ENCODE results near the gene IQSEC1. TPM values are rescaled to one million over a fixed set of nuclear protein-coding genes. Genes with fewer than 3 reads are reported as not detected.

Gene IQSEC1
- polyA plus RNA-seq, 3 donors = 25.1 to 30.4 (median 28.2) TPM

DNA sequence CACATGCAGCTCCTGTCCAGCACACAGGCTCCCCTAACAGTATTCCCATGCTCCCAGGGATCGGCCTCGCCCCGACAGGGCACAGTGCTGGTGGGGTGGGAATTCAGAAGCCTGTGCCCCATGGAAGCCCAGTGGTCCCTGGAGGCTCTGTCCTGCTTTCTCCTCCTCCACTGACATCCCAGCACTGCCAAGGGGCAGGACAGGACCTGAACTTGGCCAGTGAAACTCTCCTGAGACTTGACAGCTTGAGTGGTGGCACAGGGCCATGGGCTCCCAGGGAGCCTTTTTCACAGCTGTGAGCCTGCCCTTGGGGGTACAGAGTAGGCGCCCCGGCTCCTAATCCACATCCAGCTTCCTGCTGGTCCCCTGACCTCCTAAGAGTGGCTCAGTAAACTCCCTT, 38.4 kb downstream of the IQSEC1 start:
- DNase-seq (ENCODE audit: low read depth in 3 of 3, low spot score in 2 of 3) = no peak

DNA sequence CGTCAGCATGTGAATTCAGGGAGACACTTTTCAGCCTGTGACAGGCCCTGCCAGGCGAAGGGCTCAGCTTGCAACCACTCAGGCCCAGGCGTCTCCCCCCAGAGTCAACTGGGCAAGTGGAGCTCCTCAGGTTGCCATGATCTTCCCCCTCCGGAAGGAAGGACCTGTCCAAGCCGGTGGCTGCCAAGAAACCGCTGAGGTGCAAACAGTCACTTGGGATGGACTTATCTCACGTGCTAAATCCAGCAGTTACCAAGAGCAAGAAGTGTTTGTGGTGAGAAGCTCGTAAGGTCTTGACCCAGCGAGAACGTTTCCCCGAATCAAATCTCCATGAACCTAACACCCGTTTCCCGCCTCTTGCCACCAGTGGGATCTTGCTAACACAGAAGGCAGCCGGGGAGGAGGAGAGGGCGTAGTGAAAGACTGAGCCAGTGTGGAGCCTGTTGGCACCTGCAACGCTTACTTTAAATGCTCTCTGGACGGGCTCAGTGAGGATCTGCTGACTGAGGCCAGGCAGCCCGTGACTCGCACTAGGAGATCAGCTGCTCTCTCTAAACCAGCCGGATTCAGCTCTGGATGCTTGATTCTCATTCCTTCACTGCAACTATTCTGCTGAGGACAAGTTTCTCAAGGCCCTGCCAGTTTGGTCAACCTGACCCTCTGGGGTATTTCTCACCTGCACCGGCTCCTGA, 39.0 kb downstream of the IQSEC1 start:
- no peak for DNase-seq (ENCODE audit: low read depth in 3 of 3, low spot score in 2 of 3)

DNA sequence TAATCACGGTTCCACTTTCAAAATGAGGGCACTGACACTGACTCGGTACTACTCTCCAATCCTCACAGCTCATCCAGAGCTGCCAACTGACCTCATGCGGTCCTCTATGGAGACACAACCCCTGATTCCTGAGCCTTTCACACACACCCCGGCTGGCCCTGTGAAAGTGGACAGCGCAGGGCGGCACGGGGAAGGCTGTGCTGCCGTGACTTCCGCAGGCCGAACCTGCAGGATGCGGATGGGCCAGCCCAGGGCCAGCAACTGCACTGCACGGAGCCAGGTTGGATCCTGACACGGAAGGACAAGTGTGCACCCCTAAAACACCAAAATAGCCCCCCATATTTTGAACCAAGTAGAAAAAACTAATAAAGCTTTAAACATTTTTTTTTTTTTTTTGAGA, 41.0 kb downstream of the IQSEC1 start:
- no peak for DNase-seq (ENCODE audit: low read depth in 3 of 3, low spot score in 2 of 3)

DNA sequence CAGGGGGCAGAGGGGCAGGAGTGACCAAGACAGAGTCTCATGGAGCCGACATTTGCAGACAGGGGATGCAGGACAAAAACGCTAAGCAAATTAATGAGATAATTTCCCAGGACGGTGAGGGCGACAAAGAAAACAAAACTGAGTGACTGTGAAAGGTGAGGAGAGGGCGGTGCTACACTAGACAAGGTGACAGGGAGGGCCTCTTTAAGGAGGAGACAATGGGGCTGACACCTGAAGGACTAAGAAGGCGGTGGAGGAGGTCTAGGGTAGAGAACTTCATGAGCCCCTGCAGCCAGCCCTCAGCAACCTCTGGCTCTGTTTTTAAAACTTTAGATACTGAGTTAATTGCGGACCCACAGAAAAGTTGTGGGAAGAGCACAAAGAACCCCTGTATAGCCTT, 41.6 kb downstream of the IQSEC1 start:
- no peak for DNase-seq (ENCODE audit: low read depth in 3 of 3, low spot score in 2 of 3)

DNA sequence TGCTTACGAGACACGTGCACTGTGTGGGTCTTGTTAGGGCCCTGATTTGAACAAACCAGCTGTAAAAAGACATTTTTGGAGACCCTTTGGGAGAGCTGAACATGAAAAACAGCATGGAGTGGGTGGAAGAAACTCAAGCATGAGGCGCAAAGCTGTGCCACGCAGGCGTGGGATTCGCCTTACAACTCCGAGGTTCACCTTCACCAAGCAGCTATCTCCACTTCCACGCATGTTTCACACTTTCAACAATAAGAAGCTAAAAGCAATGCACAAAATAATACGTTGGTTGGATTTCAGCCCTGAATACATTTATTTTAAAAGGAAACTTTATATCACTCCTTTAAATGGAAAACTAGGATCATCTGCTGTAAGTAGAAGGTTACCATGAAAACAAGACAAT, 42.5 kb downstream of the IQSEC1 start:
- DNase-seq (ENCODE audit: low read depth in 3 of 3, low spot score in 2 of 3) = no peak

DNA sequence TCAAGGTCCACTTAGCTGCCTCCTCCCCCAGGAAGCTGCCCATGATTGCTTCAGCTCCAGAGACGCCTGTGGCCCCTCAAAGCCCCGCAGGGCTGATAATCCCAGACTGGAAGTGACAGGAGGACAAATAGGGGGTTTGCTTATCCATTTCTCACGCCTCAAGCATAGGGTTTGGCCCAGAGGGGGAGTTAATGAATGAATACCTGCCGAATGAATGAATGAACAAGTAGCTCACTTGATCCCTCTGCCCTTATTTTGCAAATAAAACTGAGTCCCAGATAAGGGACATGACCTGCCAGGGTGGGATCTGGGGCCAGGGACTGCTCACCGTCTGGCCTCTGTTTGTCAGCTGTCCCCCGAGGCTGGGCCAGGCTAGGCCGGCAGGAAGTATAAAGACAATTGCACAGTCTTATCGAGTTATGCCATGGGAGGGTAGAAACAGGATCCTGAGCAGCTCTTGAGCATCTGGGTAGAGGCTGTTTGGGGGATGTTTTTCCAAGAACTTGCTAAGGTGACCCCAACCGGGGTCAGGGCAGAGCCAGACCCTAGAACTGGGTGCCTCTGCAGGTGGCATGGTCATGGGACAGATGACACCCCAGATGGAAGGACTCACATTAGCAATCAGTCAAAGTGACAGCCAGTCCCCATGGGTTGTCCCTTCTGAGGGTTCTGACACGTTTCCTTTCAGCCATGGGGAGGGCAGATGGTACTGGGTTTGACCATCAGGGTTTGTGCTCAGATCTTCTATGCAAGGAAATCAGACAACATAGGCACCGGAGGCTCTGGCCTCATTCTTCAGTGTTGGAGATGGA, 45.0 kb downstream of the IQSEC1 start:
- no peak for DNase-seq (ENCODE audit: low read depth in 3 of 3, low spot score in 2 of 3)

DNA sequence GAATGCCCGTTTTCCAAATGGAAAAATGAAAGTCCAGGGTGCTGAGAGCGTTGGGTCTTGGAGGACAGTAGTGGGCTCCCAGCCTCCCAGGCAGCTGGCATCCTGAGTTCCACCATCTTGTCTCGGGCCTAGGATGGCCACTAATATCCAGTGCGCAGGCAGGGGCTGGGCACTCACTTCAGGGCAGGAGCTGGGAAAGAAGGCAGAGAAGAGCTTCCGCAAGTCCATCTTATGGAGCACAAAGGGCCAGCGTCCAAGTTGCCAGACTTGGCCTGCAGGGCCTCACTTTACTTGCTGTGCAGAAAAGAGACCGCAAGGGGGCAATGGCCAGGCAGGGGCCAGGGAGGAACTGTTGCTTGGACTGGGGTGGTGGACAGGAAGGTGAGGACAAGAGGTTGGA, 46.1 kb downstream of the IQSEC1 start:
- no peak for DNase-seq (ENCODE audit: low read depth in 3 of 3, low spot score in 2 of 3)

DNA sequence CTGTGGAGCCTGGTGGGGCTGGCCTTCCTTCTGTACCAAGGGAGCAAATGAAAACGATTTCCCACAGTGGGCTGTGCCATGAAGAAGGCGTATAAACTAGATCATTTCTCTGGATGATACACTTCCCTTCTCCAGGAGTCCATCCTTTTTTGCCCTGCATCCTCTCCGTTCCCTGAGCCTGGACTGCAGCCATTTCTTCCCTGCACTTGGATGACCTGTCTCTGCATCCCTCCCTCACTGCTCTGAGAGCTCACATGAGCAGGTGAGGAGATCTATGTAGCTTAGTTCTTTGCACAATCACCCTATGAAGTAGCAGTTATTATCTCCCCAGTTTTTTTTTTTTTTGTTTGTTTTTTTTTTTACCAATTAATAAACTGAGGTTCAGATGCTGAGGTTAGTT, 46.7 kb downstream of the IQSEC1 start:
- DNase-seq (ENCODE audit: low read depth in 3 of 3, low spot score in 2 of 3) = no peak

DNA sequence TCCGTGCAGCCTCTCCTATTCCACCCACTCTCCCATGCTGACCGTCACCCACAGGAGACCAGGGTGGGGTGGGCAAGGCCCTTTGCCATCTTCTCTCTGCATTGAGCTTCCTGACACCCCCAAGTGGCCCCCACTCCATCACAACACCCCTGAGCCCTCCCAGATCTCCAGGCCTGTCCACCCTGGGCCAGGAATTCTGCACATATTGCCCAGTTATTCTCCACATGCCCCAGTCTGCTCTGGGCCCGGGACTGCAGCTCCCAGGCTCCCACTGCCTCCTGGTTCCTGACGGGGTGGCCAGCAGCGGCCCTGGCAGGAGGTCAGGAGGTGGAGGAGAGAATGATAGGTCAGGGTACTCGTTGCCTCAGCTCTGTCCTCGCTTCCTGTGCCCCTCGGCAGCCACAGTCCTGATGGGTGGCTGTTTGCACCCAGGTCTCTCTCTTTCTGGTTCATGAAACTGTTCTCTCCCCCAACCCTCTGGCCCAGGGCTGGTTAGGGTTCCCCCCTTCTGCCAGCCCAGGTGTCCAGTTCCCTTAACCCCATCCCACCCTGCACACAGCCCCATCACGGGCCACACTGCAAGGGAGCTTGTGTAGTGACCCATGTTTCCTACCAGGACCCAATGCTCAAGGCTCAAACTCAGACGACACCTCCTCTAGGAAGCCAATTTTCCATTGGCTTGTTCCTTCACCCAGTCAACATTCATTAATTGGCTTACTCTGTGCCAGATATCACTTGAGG, 47.3 kb downstream of the IQSEC1 start:
- no peak for DNase-seq (ENCODE audit: low read depth in 3 of 3, low spot score in 2 of 3)

DNA sequence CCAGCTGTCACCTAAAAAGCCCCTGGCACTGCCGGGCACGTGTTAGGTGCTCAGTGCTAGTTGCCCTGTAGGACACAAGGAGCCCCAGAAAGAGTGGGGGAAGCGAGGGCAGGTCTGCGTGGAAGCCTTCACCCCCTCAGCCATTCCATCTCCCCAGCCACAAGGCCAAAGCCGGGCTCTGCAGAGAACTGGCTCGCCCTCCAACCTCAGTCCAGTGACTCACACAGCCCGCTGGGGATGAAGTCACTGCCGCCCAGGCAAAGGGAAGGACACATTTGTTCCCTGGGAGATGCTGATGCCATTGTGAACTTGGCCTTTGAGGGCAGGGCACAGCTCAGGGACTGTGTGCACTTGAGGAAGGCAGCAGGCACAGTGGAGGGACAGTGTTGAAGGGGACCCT, 48.1 kb downstream of the IQSEC1 start:
- DNase-seq (ENCODE audit: low read depth in 3 of 3, low spot score in 2 of 3) = no peak

DNA sequence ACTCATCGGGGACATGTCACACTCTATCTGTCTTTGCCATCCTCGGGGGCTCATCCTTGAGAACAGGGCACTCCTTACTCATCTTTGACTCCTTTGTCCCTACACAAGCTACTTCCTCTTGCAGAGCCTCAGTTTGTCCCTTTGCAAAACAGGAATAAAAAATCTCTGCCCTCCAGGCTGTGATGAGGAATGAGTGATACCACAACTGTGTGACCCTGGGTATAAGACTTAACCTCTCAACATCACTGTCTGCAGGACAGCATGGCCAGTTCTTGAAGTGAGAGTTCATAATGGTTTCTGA, 48.5 kb downstream of the IQSEC1 start:
- no peak for DNase-seq (ENCODE audit: low read depth in 3 of 3, low spot score in 2 of 3)

DNA sequence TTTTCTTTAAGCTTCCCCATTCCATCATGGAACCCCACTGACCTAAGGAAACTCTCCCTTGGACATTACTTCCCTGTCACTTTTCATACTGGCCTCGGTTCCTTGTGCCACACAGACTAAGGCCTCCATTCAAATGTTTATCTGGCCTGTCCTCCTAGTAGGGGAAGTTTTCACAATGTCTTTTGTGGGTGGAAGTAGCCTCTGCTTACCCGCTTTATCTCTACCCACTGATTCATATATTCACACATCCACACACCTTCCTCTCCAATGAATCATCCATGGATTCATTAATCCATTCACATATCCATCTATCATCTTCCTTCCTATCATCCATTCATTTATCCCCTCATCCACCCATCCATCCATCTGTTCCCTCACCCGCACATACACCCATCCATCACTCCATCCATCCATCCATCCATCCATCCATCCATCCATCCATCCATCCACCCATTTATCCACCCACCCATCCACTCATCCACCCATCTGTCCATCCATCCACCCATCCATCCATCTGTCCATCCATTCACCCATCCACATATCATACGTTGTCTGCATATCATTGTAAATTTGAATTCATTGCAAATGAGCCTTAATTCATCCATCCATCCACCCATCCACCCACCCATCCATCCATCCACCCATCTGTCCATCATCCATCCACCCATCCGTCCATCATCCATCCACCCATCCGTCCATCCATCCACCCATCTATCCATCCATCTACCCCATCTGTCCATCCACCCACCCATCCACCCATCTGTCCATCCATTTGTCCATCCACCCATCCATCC, 49.1 kb downstream of the IQSEC1 start:
- DNase-seq (ENCODE audit: low read depth in 3 of 3, low spot score in 2 of 3) = no peak

DNA sequence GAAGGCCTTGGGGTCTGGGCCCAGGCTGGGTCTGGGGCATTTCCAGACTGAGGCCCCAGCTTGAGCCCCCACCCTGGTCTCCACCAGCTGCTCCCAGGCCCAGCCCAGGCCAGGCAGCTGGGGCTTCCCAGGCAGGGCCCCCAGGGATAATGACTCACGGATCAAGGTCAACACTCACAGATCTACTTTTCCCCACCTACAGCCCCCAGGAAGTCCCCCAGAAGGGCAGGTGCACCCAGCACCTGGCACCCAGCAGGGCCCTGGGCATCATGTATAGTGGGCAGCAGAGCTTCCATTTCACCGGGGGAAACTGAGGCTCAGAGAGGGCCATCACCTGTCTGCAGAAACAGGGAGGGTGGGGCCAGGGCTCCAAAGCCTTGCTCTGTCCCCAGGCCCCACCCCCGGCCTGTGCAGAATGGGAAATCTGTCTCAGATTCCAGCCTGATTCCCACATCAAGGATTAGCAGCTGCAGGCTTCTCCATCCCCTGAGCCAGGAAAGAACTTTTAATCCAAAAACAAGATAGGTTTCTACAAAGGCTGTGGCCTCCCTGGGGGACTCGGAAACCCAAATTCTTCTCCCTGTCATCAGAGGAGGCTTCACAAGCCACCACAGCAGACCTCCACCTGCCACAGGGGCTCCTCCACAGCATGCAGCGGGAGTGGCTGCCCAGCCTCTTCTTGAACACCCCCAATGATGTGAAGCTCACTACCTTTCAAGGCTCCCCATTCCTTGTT, 49.8 kb downstream of the IQSEC1 start:
- DNase-seq (ENCODE audit: low read depth in 3 of 3, low spot score in 2 of 3) = no peak

DNA sequence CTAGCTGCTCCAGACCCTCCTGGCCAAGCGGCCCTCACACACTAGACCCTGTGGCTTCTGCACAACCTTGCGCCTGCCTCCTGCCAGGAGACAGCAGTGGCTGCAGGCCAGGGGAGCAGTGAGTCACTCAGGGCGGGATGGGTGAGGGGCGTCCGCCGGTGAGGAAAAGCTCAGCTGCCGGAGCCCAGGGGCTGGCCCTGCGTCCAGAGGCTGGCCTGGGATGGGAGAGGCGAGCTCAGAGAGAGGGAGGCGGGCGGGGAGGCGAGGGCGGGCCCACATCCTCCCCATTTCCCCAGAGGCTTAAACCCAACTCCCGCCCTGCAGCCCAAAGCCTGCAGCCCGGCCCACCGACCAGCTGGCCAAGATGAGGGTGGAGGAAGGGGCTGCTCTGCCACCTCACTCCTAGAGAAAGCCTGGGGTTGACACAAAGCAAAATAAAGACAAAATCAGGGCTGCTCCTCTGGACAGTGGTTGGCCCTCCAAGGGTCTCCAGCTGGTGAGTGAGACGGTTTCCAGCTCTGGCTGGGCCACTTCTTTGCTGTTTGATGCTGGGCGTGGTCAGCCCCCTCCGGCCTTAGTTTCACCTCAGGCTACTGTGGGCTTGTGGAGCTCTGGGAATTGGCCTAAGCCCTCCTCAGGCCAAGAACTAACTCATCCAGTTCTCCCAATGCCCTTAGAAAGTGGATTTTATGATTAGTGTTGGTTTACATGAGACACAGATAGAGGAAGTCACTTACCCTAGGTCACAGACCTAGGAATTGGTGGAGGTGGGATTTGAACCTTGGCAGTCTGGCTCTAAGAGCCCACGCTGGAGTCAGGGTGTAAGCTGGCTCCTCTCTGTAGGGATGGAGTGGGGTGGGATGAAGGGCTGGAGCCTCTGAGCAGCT, 50.6 kb downstream of the IQSEC1 start:
- DNase-seq (ENCODE audit: low read depth in 3 of 3, low spot score in 2 of 3) = no peak

DNA sequence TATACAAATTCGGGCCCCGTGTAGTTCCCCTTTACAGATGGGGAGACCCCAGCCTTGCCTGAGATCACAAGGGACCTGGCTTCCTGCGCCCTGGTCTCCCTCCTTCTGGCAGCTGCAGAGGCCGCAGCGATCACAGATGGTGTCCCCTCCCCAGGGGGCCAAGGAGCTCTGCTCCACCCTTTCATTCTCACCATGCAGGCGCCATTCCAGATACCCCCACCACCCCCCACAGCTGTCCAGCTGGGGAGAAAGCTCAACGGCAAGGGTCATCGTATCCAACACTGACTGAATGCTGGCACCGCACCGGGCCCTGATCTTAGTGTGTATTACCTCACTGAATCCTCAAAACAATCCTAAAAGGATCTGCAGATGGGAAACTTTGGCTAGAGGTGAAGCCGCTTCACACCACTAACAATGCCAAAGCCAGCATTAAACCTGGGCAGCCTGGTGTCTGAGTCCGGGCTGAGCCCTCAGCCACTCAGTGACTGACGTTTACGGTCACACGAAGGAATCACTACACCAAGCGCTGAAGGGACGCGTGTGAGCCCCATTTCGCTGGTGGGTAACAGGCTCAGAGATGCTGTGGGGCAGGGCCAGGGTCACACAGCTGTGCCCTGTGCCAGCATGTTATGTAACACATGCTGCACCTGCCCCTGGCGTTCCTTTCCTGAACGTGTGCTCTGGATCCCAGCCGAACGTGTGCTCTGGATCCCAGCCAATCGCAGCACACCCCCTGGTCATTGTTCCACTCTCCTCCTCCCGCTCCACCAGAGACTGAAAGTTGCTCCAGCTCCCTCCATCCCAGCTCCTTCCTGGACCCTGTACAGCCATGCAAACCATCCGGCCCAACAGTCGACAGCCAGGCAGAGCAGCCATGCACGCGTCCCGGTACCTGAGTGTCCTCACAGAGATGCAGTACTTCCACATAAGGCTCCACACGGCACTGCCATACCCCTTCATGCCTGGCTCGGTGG, 51.8 kb downstream of the IQSEC1 start:
- no peak for DNase-seq (ENCODE audit: low read depth in 3 of 3, low spot score in 2 of 3)

DNA sequence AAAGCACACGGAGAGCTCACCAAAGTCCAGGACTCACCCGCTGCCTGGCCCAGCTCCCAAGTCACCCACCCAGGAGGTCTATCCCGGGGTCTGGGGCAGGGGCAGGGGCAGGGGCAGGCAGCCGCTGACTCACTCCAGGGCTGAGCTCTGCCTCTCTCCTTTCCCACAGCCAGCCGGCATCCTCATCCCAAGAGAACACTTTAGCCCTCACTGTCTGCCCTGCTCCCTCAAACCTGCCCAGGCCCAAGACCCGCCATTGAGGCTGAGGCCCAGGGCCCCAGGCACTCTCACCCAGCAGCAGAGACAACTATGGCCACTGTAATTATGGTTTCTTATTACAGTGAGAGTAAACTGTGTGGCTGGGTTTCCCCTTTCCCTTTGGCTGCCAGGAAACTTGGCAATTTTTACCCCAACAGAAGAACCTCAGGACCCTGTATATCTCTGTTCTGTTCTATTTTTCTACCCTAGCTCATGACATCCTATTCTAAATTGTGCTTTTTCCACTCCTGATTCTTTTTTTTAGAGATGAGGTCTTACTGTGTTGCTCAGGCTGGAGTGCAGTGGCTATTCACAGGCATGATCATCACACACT, 53.0 kb downstream of the IQSEC1 start:
- DNase-seq (ENCODE audit: low read depth in 3 of 3, low spot score in 2 of 3) = no peak

DNA sequence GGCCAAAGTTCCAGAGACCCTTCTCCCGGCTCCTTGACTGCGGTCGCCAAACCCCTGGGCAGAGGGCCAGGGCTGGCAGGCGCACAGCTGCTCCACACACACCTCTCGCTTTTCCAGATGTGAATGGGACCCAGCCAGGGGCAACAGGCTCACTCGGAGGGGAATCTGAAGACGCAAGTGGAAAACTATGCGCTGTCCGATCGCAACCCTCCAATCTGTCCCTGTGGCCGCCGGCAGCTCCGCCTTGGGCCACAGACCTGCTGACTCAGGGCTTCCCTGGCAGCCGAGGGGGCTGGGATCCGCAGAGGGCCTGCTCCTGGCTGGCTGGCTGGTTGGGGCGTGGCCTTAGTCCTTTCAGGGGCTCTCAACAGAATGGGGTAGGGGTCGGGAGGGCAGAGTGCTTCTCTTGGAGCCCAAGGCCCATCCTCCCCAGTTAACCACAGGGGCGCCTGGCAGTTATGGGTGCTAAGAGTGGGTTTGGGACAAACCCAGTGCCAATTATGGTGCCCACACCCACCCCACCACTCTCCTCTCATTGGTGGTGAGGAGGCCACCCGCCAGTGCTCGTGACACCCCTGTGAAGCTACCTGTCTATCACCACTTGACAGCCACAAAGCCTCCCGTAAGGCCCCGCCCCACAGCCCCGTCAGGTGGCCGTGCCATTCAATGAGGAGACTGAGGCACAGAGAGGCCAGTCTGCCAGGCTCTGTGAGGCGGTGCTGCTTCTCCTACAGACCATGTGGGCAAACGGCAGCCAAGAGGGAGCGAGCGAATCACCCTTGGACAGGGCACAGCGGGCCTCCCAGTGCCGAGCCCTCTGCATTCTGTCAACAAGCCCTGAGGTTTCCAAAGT, 53.8 kb downstream of the IQSEC1 start:
- no peak for DNase-seq (ENCODE audit: low read depth in 3 of 3, low spot score in 2 of 3)

Data from right renal cortex interstitium (tissue), 3 donors.